H1 (cell line): Measurements from ENCODE around the gene PHACTR1. TPM values are rescaled to one million over a fixed set of nuclear protein-coding genes. Genes with fewer than 3 reads are reported as not detected.
A peak's percentile ranks its signal among the peaks of the same experiment; 100 is the strongest.

Experiments
- ASH2L ChIP-seq: fragments of 200-600, 300-600 bp; sonication (generic); IDR thresholded peaks from one replicate; pipeline ENCODE4 v1.7.1; 2017; ENCODE audit warnings: low read length
- ATF3 ChIP-seq: IDR thresholded peaks from 2 replicates; pipeline ENCODE4 v1.6.1; 2011; ENCODE audit warnings: low read depth, mild to moderate bottlenecking, low read length; ENCODE audit not compliant: insufficient read depth
- CHD2 ChIP-seq: IDR thresholded peaks from 2 replicates; pipeline ENCODE4 v1.6.1; 2012; ENCODE audit warnings: low read length, improper control_type of control experiment
- CHD7 ChIP-seq: fragments of 300-600 bp; sonication (generic); IDR thresholded peaks from 2 replicates; pipeline ENCODE4 v1.7.1; 2012; ENCODE audit warnings: low read length, moderate library complexity, mild to moderate bottlenecking, inconsistent platforms; ENCODE audit not compliant: insufficient replicate concordance
- EGR1 ChIP-seq: IDR thresholded peaks from 2 replicates; pipeline ENCODE4 v1.6.1; 2011; ENCODE audit warnings: low read depth, low read length, borderline replicate concordance
- GTF2F1 ChIP-seq: IDR thresholded peaks from 2 replicates; pipeline ENCODE4 v1.6.1; 2012; ENCODE audit warnings: low read depth, low read length, improper control_type of control experiment, borderline replicate concordance
- MAX ChIP-seq: IDR thresholded peaks from 2 replicates; pipeline ENCODE4 v1.6.1; 2012; ENCODE audit warnings: inconsistent platforms
- TBP ChIP-seq: IDR thresholded peaks from 2 replicates; pipeline ENCODE4 v1.6.1; 2011; ENCODE audit warnings: low read depth, low read length, improper control_type of control experiment
- TEAD4 ChIP-seq: IDR thresholded peaks from 2 replicates; pipeline ENCODE4 v1.6.1; 2012; ENCODE audit warnings: low read depth, low read length, inconsistent platforms, mixed read lengths
- ZNF274 ChIP-seq: IDR thresholded peaks from 2 replicates; pipeline ENCODE4 v1.7.0; 2012; ENCODE audit warnings: low read length, borderline replicate concordance; ENCODE audit errors: extremely low read depth
- polyA plus RNA-seq, 7 experiments: library from polyadenylated mRNA; depleted of rRNA in 3 of 7; stranded (reverse) in 5 of 7; unstranded in 2 of 7; fragments of >200 nt in 5 of 7; fragments of 200-250 nt in 2 of 7; gene quantifications; 1 replicate in 5 of 7; 2 replicates in 1 of 7; 4 replicates in 1 of 7; pipeline versions ENCODE4 v1.2.1 to v1.2.3, GENCODE V29; 2011 to 2013; ENCODE audit warnings: missing spikeins in 2 of 7, mixed read lengths in 2 of 7
- total RNA-seq: library from RNA; stranded (reverse); fragmentation: NEBNext Ultra II Directional; extraction: Animal tissue kit (Norgen Biotek cat#: 25700); gene quantifications from 2 replicates; pipeline ENCODE4 v1.2.1, GENCODE V29; 2021

PHACTR1 gene
- total and polyA plus RNA-seq, 2 of the 8 experiments (the other 6 are each of a cell fraction or from before 2014, with no cell fraction given) = 3.9 to 17.1 TPM

- no peak for TF ChIP-seq CHD7
- peak; percentile 36 for TF ChIP-seq MAX
- TF ChIP-seq GTF2F1 = no peak
- no peak for TF ChIP-seq EGR1
- TF ChIP-seq ATF3 = no peak
- no peak for TF ChIP-seq TEAD4
- no peak for TF ChIP-seq CHD2
- no peak for TF ChIP-seq ZNF274
- no peak for TF ChIP-seq TBP
- peak; percentile 87 for TF ChIP-seq ASH2L
These were observed 33.2 kb downstream of the PHACTR1 start (continued) for GRCh38 chr6:12749531-12750379.
